Stimulated activated naive CD8-positive, alpha-beta T cell treated with anti-CD3 and anti-CD28 coated beads, Interleukin-15, Interleukin-2, amounts not matched to agents 100 ng/mL and 50 ng/mL, for 24 hours (primary cell): Measurements from ENCODE around the gene SLC25A27.
"Not testable (repeated sequence)": the region's sequence is repeated elsewhere in the genome, so short reads cannot be mapped to it uniquely, and the experiment has no call there.

Source experiments
- H3K27ac Mint-ChIP-seq: one replicate; pipeline ENCODE4 v1.8.0; 2021; ENCODE audit warnings: mild to moderate bottlenecking, mixed read lengths
- H3K27me3 Mint-ChIP-seq: one replicate; pipeline ENCODE4 v1.8.0; 2021; ENCODE audit warnings: mixed read lengths
- H3K36me3 Mint-ChIP-seq: one replicate; pipeline ENCODE4 v1.8.0; 2021; ENCODE audit warnings: low read depth, mixed read lengths
- H3K4me1 Mint-ChIP-seq: one replicate; pipeline ENCODE4 v1.8.0; 2021; ENCODE audit warnings: low read depth, mixed read lengths
- H3K4me3 Mint-ChIP-seq: one replicate; pipeline ENCODE4 v1.8.0; 2021; ENCODE audit warnings: mild to moderate bottlenecking, mixed read lengths
- H3K9me3 Mint-ChIP-seq: one replicate; pipeline ENCODE4 v1.8.0; 2021; ENCODE audit warnings: mixed read lengths

Gene SLC25A27

DNA sequence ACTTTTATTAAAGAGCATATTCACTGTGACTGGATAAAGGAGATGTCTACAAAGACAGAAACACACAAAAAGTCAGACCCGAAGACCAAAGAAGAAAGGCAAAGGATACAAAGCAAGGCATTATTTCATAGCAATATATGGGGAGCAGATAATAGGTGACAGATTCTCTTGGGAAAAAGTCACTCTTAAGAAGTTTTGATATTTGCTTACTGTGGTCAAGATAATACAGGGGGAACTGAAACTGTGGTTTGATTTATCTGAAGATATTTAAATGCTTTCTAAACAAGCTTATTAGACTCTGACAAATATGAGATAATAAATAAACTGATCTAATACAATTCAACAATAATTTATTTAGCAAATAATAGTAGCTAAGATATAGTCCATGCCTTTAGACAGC lies 14.8 kb upstream of the SLC25A27 start:
- Mint-ChIP-seq H3K27ac (no peak overlapping the region), H3K9me3 (peaks cover 4% of the 10 kb centered on the region), H3K27me3 (peaks cover 37% of the 10 kb centered on the region), H3K36me3 (peaks cover 3% of the 10 kb centered on the region), H3K4me1 (peaks cover 5% of the 10 kb centered on the region), H3K4me3 (no peak overlapping the region)

DNA sequence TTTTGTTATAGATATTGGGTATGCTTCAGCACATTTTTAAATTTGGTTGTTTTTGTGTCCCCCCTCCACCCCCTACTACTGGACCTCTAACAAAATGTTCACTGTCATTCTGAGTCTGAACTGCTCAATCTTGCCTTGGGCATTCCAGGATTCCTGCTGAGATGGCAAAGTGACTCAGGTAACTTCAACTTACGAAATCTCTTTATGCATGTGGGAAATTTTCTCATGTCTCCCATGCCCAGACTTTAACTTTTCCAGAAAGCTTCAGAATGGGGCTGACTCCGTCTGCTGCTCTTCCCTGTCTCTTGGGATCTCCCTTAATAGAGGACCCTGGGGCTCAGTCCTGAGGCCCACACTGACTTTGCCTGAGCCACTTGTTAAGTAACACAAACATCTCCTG lies 14.1 kb upstream of the SLC25A27 start:
- Mint-ChIP-seq H3K4me1 (peaks cover 12% of the 10 kb centered on the region), H3K27me3 (peaks cover 38% of the 10 kb centered on the region), H3K27ac (no peak overlapping the region), H3K4me3 (no peak overlapping the region), H3K36me3 (peaks cover 3% of the 10 kb centered on the region), H3K9me3 (peaks cover 5% of the 10 kb centered on the region)

DNA sequence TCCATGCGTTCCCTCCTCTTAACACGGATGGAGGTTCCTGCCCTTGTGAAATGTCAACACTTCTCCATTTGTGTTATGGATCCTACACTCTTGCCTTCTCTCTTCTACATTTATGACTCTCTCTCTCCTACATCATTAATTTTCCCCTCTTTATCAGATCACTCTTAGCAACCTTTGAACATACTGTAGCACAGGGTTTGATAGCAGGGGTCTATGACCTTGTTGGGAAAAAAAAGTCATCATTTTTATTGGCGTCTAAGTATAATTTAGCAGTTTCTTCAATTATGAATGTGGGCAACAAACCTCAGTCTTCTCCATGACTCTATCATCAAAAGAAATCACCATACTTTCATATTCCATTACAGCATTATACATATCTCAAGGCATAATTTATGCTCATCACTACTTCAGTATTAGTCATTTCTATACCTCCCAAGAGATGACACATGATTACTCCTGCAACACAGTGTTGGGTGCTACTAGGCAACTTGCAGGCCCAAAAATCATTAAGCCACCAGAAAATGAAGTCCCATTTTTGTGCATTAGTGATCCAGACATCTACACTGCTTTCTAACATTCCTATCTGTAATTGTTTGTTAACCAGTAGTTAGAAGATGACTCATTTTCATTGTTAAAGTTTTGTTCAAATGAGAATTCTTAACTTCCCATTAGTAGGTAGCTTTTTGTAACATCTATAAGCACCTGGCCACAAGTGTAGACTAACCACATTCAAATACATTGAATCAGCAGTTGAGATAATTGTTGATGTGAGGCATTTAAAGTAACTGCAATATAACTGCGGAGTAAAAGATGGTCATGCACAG lies 9.6 kb upstream of the SLC25A27 start:
- H3K36me3 Mint-ChIP-seq, result peaks cover 3% of the 10 kb centered on the region
- peaks cover 17% of the 10 kb centered on the region for H3K4me1 Mint-ChIP-seq

DNA sequence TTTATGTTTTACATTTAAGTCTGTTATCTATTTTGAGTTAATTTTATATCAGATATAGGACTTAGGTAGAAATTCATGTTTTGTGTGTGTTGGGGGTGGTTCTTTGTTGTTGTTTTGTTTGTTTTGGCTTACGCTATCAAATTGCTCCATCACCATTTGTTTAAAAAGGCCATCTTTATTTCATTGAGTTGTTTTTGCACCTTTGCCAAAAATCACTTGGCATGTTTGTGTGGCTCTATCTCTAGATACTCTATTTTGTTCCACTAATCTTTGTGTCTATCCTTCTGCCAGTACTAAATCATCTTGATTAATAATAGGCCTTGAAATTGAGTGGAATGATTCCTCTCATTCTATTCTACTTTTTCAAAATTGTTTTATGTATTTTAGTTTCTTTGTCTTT lies 7.5 kb upstream of the SLC25A27 start:
- Mint-ChIP-seq H3K27me3 (peaks cover 36% of the 10 kb centered on the region), H3K4me1 (peaks cover 17% of the 10 kb centered on the region), H3K9me3 (peaks cover 5% of the 10 kb centered on the region), H3K4me3 (no peak overlapping the region), H3K36me3 (peaks cover 3% of the 10 kb centered on the region), H3K27ac (no peak overlapping the region)

More for the DNA sequence above, 9.6 kb upstream of the SLC25A27 start:
- peak overlapping the region; percentile 90 for H3K27ac Mint-ChIP-seq
- peaks cover 5% of the 10 kb centered on the region for H3K9me3 Mint-ChIP-seq
- peaks cover 45% of the 10 kb centered on the region for H3K27me3 Mint-ChIP-seq
- H3K4me3 Mint-ChIP-seq, result peak overlapping the region; percentile 28

DNA sequence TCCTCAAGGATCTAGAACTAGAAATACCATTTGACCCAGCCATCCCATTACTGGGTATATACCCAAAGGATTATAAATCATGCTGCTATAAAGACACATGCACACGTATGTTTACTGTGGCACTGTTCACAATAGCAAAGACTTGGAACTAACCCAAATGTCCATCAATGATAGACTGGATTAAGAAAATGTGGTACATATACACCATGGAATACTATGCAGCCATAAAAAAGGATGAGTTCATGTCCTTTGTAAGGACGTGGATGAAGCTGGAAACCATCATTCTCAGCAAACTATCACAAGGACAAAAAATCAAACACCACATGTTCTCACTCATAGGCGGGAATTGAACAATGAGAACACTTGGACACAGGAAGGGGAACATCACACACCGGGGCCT lies 4.7 kb upstream of the SLC25A27 start:
- not testable (repeated sequence) for H3K27ac Mint-ChIP-seq, H3K9me3 Mint-ChIP-seq, H3K36me3 Mint-ChIP-seq, H3K4me3 Mint-ChIP-seq
- Mint-ChIP-seq H3K27me3 (peaks cover 49% of the 10 kb centered on the region), H3K4me1 (peaks cover 21% of the 10 kb centered on the region)

DNA sequence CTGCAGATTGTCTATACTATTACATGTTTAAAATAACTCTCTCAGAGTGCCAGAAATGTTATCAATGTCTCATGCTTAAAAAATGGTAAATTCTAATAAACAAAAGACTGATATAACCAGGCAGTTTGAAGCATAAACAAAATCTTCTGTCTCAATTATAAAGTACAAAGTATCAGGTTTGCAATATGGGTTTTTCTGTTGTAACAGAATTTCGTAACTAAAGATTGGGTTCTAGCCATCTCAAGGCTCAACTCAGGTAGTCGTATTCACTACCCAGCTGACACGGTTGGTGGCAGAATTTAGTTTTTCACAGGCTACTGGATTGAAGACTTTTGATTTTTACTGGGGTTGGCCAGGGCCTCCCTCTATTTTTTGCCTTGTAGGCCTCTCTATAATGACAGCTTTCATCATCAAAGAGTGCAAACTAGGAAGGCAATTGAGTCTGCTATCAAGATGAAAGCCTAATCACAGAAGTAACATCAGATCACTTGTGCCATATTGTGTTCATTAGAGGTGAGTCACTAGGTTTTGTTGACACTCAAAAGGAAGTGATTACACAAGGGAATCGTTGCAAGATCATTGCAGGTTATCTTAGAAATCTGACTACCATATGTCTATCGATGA lies 3.8 kb upstream of the SLC25A27 start:
- Mint-ChIP-seq H3K36me3 (no peaks in the 10 kb centered on the region), H3K9me3 (no peaks in the 10 kb centered on the region), H3K4me1 (peaks cover 17% of the 10 kb centered on the region), H3K4me3 (no peak overlapping the region), H3K27me3 (peaks cover 56% of the 10 kb centered on the region), H3K27ac (no peak overlapping the region)

DNA sequence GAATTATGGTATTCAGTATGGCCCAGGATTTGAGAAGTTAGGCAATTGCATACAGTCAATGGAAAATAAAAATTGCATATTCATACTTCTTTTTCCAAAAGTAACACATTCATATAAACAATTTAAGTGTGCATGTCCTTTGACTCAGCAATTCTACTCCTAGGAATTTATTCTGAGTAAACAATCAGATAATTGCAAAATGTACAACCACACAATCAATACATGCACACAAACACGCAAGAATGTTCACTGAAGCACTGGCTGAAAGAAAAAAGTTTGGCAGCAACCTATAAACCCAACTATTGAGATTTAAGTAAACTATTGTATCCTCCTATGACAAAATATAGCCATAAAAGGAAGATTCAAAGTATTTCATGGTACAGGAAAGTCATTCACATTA lies 1.8 kb upstream of the SLC25A27 start:
- Mint-ChIP-seq H3K4me1 (peaks cover 15% of the 10 kb centered on the region), H3K9me3 (no peaks in the 10 kb centered on the region), H3K27ac (no peak overlapping the region), H3K27me3 (peaks cover 67% of the 10 kb centered on the region), H3K4me3 (no peak overlapping the region), H3K36me3 (no peaks in the 10 kb centered on the region)

DNA sequence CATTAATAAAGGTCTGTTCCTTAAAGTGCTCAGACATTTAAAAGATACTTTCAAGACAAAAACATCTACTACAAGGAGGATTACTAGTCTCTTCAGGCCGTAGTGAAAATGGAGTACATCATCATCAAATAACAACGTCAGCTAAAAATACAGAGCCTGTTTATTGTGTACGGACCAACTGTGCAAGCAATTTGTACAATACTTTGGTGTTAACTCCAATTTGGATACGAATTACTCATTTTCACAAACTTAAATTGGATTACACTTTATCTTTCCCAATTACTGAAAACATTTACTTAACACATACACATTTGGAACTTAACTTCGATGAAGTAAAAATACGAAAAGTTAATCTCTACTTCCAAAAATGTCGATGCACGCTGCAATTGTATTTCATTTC lies 959 bp upstream of the SLC25A27 start:
- no peaks in the 10 kb centered on the region for H3K9me3 Mint-ChIP-seq
- H3K36me3 Mint-ChIP-seq, result no peaks in the 10 kb centered on the region
- no peak overlapping the region for H3K27ac Mint-ChIP-seq
- peaks cover 59% of the 10 kb centered on the region for H3K27me3 Mint-ChIP-seq
- H3K4me3 Mint-ChIP-seq, result peak overlapping the region; percentile 79
- peaks cover 15% of the 10 kb centered on the region for H3K4me1 Mint-ChIP-seq

DNA sequence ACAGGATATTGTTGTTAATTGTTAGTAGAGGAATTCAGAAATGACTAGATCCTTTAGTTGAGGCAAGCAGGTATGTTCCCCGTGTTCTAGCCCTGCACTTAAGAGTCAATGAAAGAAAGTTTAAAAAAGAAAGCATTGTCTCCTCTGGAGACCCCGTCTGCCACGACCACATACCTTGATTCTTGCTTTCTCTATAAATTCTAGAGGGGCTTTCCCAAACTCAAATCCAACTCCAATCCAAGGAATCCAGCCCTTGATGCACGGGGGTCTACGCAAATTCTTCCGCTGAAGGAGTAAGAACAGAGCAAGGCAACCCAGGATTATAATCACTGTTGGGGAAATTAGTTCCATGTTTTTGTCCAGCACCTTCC lies 558 bp upstream of the SLC25A27 start:
- no peaks in the 10 kb centered on the region for H3K36me3 Mint-ChIP-seq
- H3K9me3 Mint-ChIP-seq, result no peaks in the 10 kb centered on the region
- H3K27me3 Mint-ChIP-seq, result peaks cover 56% of the 10 kb centered on the region
- H3K4me1 Mint-ChIP-seq, result peaks cover 15% of the 10 kb centered on the region
- H3K27ac Mint-ChIP-seq, result peak overlapping the region; percentile 29
- H3K4me3 Mint-ChIP-seq, result peak overlapping the region; percentile 79

DNA sequence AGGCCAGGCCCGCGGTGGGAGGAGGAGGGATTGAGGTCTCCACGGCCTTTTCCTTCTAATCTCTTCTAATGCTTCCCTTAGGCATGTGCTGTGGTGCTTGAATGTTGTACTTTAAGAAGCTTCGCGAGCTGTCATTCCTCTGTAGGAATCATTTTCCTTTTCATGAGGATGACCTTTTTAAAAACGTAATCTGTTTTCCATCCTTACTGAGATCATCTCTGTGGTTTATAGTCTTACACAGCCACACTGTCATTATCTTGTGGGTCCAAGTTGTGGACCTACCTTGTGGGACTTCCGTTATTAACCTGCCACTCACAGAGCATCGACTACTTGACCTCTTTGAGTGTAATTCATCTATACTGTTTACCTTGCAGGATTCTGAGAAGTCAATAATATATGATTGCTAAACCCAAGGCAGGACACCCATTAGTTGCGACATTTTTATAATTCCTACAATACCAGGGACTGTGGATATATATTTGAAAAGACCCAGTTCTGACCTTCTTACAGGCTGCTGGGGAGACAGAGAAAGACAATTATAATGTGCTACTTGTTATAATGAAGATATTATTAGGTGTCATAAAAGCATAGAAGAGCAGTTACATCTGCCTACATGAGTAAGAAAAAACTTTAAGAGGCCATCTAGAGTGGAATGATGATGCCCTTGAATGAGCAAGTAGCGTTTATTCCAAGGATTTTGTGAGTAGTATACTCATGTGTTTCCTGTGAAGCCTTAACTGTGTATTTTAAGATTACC lies 842 bp downstream of the SLC25A27 start:
- Mint-ChIP-seq H3K27me3 (peaks cover 59% of the 10 kb centered on the region), H3K36me3 (no peaks in the 10 kb centered on the region), H3K27ac (peak overlapping the region; percentile 61), H3K9me3 (no peaks in the 10 kb centered on the region), H3K4me1 (peaks cover 15% of the 10 kb centered on the region), H3K4me3 (peak overlapping the region; percentile 79)

DNA sequence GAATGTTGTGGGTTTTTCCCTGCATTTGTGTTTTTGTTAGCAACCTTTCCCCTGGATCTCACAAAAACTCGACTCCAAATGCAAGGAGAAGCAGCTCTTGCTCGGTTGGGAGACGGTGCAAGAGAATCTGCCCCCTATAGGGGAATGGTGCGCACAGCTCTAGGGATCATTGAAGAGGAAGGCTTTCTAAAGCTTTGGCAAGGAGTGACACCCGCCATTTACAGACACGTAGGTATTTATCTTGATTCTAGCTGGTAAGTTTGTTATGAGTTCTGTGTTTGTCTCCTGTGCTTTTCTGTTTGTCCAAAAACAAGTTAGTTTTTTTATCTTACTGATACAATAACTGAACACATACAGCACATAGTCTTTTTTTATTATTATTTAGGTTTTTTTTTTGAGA lies 3.0 kb downstream of the SLC25A27 start:
- Mint-ChIP-seq H3K9me3 (no peaks in the 10 kb centered on the region), H3K4me3 (no peak overlapping the region), H3K27me3 (peaks cover 50% of the 10 kb centered on the region), H3K27ac (no peak overlapping the region), H3K36me3 (no peaks in the 10 kb centered on the region), H3K4me1 (peaks cover 15% of the 10 kb centered on the region)

DNA sequence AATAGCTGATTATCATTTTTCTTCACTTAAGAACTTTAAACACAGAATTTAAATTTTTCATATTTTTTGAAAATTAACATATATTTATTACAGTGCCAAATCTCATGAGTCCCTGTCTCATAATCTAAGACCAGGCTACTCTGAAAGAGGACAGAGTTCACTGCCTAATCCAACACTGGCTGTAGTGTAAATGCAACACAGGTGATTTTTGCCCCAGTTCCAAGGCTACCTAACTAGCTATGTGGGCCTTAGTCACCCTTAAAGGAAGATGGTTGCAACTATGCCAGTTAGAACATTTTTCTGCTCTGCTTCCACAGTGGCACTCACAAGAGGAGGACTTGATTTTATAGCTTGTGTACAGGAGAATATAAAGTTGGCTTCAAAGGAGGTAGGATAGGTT lies 4.9 kb downstream of the SLC25A27 start:
- Mint-ChIP-seq H3K27ac (no peak overlapping the region), H3K36me3 (no peaks in the 10 kb centered on the region), H3K27me3 (peaks cover 32% of the 10 kb centered on the region), H3K4me3 (no peak overlapping the region), H3K4me1 (peaks cover 7% of the 10 kb centered on the region), H3K9me3 (no peaks in the 10 kb centered on the region)

DNA sequence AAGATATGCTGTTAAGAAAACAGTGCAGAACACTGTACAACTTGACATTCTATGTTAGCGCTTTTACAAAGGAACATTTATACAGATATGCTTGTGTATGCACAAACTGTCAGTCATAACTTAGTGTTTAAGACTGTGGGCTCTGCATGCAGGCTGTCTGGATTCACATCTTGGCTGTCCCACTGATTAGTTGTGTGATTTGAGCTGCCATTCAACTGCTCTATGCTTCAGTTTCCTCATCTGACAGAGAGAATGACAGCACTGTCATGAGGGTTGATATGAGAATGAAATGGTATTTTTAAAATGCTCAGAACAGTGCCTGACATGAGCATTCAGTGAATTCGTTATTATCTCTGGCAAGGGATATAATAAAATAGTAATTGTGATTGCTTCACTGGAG lies 8.7 kb downstream of the SLC25A27 start:
- Mint-ChIP-seq H3K36me3 (no peaks in the 10 kb centered on the region), H3K4me1 (no peaks in the 10 kb centered on the region), H3K27me3 (peaks cover 4% of the 10 kb centered on the region), H3K4me3 (no peak overlapping the region), H3K9me3 (no peaks in the 10 kb centered on the region), H3K27ac (no peak overlapping the region)

DNA sequence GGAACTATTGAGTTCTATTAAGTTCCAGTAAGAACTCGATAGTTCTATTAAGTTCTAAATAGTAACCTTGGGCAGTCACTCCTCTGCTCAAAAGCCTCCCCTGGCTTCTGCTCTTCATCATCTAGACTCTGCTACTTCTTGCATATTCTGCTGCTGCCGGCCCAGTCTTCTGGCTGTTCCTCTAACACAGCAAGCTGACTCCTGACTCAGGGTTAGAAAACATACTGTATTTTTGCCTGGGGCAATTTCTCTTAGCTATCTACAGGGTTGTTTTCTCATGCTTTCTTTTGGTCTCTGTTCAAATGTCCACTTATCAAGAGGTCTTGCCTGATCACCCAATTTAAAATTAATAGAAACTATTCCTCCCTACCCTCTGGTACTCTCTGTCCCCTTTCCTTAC lies 14.6 kb downstream of the SLC25A27 start:
- Mint-ChIP-seq H3K36me3 (no peaks in the 10 kb centered on the region), H3K4me1 (no peaks in the 10 kb centered on the region), H3K27me3 (peaks cover 11% of the 10 kb centered on the region), H3K4me3 (no peak overlapping the region), H3K9me3 (no peaks in the 10 kb centered on the region), H3K27ac (no peak overlapping the region)

DNA sequence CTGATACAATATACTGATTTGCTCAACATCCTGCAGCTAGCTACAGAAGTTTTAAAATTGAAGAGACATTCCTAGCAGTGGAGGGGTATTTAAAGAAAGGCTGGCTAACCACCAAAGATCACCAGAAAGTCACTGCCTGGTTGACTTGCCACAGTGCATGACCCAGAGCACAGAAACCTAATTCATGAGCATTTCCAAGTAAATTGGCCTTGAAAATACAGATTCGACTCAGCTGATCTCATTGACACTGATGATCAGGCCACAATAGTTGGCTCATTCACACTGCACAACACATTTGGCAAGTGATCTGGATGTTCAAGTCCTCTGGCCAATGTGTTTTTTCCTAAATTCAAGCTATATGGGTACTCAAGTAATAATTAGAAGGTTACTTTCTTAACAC lies 21.6 kb downstream of the SLC25A27 start:
- peaks cover 6% of the 10 kb centered on the region for H3K27me3 Mint-ChIP-seq
- no peak overlapping the region for H3K27ac Mint-ChIP-seq
- no peaks in the 10 kb centered on the region for H3K9me3 Mint-ChIP-seq
- no peaks in the 10 kb centered on the region for H3K36me3 Mint-ChIP-seq
- H3K4me1 Mint-ChIP-seq, result no peaks in the 10 kb centered on the region
- H3K4me3 Mint-ChIP-seq, result no peak overlapping the region
